ENCODE results near the gene ADAR.

ADAR gene

GRCh38 chr1:154579374-154579773 is 28.6 kb downstream of the ADAR start:
- TF ChIP-seq CSRNP3 (CRISPR knock-in tag; IDR thresholded peaks at IDR 0.05) (no peak), TOX (CRISPR knock-in tag; IDR thresholded peaks at IDR 0.05; ENCODE audit: borderline replicate concordance) (no peak), ZFP3 (CRISPR knock-in tag; IDR thresholded peaks at IDR 0.05) (no peak), PATZ1 (CRISPR knock-in tag; IDR thresholded peaks at IDR 0.05; ENCODE audit: borderline replicate concordance) (no peak), ZNF565 (CRISPR knock-in tag; conservative IDR thresholded peaks at IDR 0.05; ENCODE audit: low read depth) (no peak), RARB (CRISPR knock-in tag; IDR thresholded peaks at IDR 0.05) (no peak), ARNTL (CRISPR knock-in tag; IDR thresholded peaks at IDR 0.05; ENCODE audit: borderline replicate concordance, low read depth) (no peak)
- ATAC-seq: no peak

GRCh38 chr1:154578058-154578418 is 29.9 kb downstream of the ADAR start:
- ATAC-seq: 0 out of 3 replicates have a peak, but pooled peaks have one; percentile 1
- no peak for TF ChIP-seq ZC3H10 (CRISPR knock-in tag; IDR thresholded peaks at IDR 0.05)
- no peak for TF ChIP-seq ARNTL (CRISPR knock-in tag; IDR thresholded peaks at IDR 0.05; ENCODE audit: borderline replicate concordance, low read depth)
- no peak for TF ChIP-seq ESRRG (CRISPR knock-in tag; IDR thresholded peaks at IDR 0.05)
- no peak for TF ChIP-seq ZNF70 (CRISPR knock-in tag; IDR thresholded peaks at IDR 0.05)
- no peak for TF ChIP-seq BACH2 (CRISPR knock-in tag; IDR thresholded peaks at IDR 0.05; ENCODE audit: borderline replicate concordance)
- TF ChIP-seq ZNF8 (CRISPR knock-in tag; IDR thresholded peaks at IDR 0.05): no peak
- no peak for TF ChIP-seq GLIS3 (CRISPR knock-in tag; IDR thresholded peaks at IDR 0.05)
- no peak for TF ChIP-seq RARB (CRISPR knock-in tag; IDR thresholded peaks at IDR 0.05)
- TF ChIP-seq CSRNP3 (CRISPR knock-in tag; IDR thresholded peaks at IDR 0.05): no peak
- TF ChIP-seq ZFP3 (CRISPR knock-in tag; IDR thresholded peaks at IDR 0.05): no peak
- TF ChIP-seq SNAI2 (CRISPR knock-in tag; IDR thresholded peaks at IDR 0.05): no peak
- no peak for TF ChIP-seq OSR1 (CRISPR knock-in tag; IDR thresholded peaks at IDR 0.05)
- no peak for TF ChIP-seq ZFP30 (CRISPR knock-in tag; IDR thresholded peaks at IDR 0.05)

GRCh38 chr1:154577346-154578057 is 30.5 kb downstream of the ADAR start:
- no peak; the same call in 1 of the 3 replicates for ATAC-seq
- TF ChIP-seq POU6F1 (CRISPR knock-in tag; IDR thresholded peaks at IDR 0.05; ENCODE audit: borderline replicate concordance, low read depth) (no peak), CSRNP3 (CRISPR knock-in tag; IDR thresholded peaks at IDR 0.05) (no peak), ZFP30 (CRISPR knock-in tag; IDR thresholded peaks at IDR 0.05) (no peak), CSDC2 (CRISPR knock-in tag; IDR thresholded peaks at IDR 0.05) (no peak), TSHZ2 (CRISPR knock-in tag; IDR thresholded peaks at IDR 0.05) (no peak), ESRRG (CRISPR knock-in tag; IDR thresholded peaks at IDR 0.05) (no peak), BACH2 (CRISPR knock-in tag; IDR thresholded peaks at IDR 0.05; ENCODE audit: borderline replicate concordance) (no peak), TCF4 (CRISPR knock-in tag; IDR thresholded peaks at IDR 0.05; ENCODE audit: borderline replicate concordance) (no peak), ARNTL (CRISPR knock-in tag; IDR thresholded peaks at IDR 0.05; ENCODE audit: borderline replicate concordance, low read depth) (no peak)
